Right lung (tissue), 5 donors: ENCODE measurements around the gene WWOX. TPM values are rescaled to one million over a fixed set of nuclear protein-coding genes. Genes with fewer than 3 reads are reported as not detected.

Source experiments
- DNase-seq, 2 donors: peaks; one replicate each; pipeline ENCODE4 v3.0.0-alpha.2; 2013
- polyA plus RNA-seq, 5 donors: library from polyadenylated mRNA; unstranded; fragments of 120-200 nt; gene quantifications; one replicate each; pipeline versions ENCODE4 v1.2.1 to v1.2.3, GENCODE V29; 2013; ENCODE audit warnings: inconsistent platforms in 1 of 5, low replicate concordance in 1 of 5; ENCODE audit not compliant: insufficient read length in 5 of 5, insufficient read depth in 1 of 5

Gene WWOX
- polyA plus RNA-seq, 5 donors, result 29.3 to 41.5 (median 32.3) TPM

GRCh38 chr16:78428193-78428592 lies 328.7 kb downstream of the WWOX start:
- no peak for DNase-seq

GRCh38 chr16:78430281-78430680 lies 330.8 kb downstream of the WWOX start:
- no peak for DNase-seq

GRCh38 chr16:78431004-78431670 lies 331.7 kb downstream of the WWOX start:
- no peak for DNase-seq

GRCh38 chr16:78431701-78432100 lies 332.2 kb downstream of the WWOX start:
- DNase-seq, result no peak

GRCh38 chr16:78432451-78432850 lies 333.0 kb downstream of the WWOX start:
- no peak for DNase-seq

GRCh38 chr16:78433116-78433515 lies 333.7 kb downstream of the WWOX start:
- DNase-seq, result no peak

- DNase-seq, result no peak
These were observed 334.9 kb downstream of the WWOX start for GRCh38 chr16:78434401-78434800.

- DNase-seq, result no peak
These were observed 335.8 kb downstream of the WWOX start for GRCh38 chr16:78435260-78435659.

- DNase-seq, result no peak
These were observed 336.6 kb downstream of the WWOX start for GRCh38 chr16:78436023-78436422.

GRCh38 chr16:78436846-78437245 lies 337.4 kb downstream of the WWOX start:
- DNase-seq, result no peak

GRCh38 chr16:78437352-78437968 lies 338.0 kb downstream of the WWOX start:
- no peak for DNase-seq

- no peak for DNase-seq
These were observed 338.8 kb downstream of the WWOX start for GRCh38 chr16:78438219-78438618.

- no peak for DNase-seq
These were observed 339.2 kb downstream of the WWOX start for GRCh38 chr16:78438632-78439031.

- no peak for DNase-seq
These were observed 340.2 kb downstream of the WWOX start for GRCh38 chr16:78439646-78440045.

GRCh38 chr16:78441298-78441697 lies 341.8 kb downstream of the WWOX start:
- no peak for DNase-seq

GRCh38 chr16:78443542-78444364 lies 344.3 kb downstream of the WWOX start:
- DNase-seq, result peak; percentile 62 to 71

GRCh38 chr16:78445818-78446217 lies 346.4 kb downstream of the WWOX start:
- DNase-seq, result no peak

- no peak for DNase-seq
These were observed 347.0 kb downstream of the WWOX start for GRCh38 chr16:78446486-78446885.

GRCh38 chr16:78446992-78447563 lies 347.6 kb downstream of the WWOX start:
- no peak for DNase-seq

GRCh38 chr16:78448658-78449271 lies 349.3 kb downstream of the WWOX start:
- no peak for DNase-seq

GRCh38 chr16:78450255-78450654 lies 350.8 kb downstream of the WWOX start:
- no peak for DNase-seq

- no peak for DNase-seq
These were observed 352.6 kb downstream of the WWOX start for GRCh38 chr16:78452025-78452555.
